Smooth muscle cell (in vitro differentiated cells): Measurements from ENCODE around the gene ADAM8. TPM values are rescaled to one million over a fixed set of nuclear protein-coding genes. Genes with fewer than 3 reads are reported as not detected.

Experiments used
- DNase-seq: peaks from one replicate; lab custom pipeline; 2025; ENCODE audit not compliant: unreplicated experiment; lab: John Stamatoyannopoulos, UW
- H2AFZ ChIP-seq: fragments of 200-600 bp; sonication (generic); 2 replicates; pipeline ENCODE4 v1.6.0; 2016; ENCODE audit warnings: antibody characterized with exemption, low read depth, mild to moderate bottlenecking
- H3F3A ChIP-seq: fragments of 200-600 bp; sonication (generic); 2 replicates; pipeline ENCODE4 v1.6.0; 2017; ENCODE audit warnings: antibody characterized with exemption, low read depth
- H3K27ac ChIP-seq: fragments of 200-600 bp; sonication (generic); 2 replicates; pipeline ENCODE4 v1.5.1; 2016; ENCODE audit warnings: low read depth, mild to moderate bottlenecking
- H3K27me3 ChIP-seq: fragments of 200-600 bp; sonication (generic); 2 replicates; pipeline ENCODE4 v1.6.1; 2016; ENCODE audit warnings: low read depth, mild to moderate bottlenecking
- H3K36me3 ChIP-seq: fragments of 200-600 bp; sonication (generic); 2 replicates; pipeline ENCODE4 v1.5.1; 2016; ENCODE audit warnings: low read depth
- H3K4me1 ChIP-seq: fragments of 200-600 bp; sonication (generic); 2 replicates; pipeline ENCODE4 v1.5.1; 2016; ENCODE audit warnings: low read depth
- H3K4me2 ChIP-seq: fragments of 200-600 bp; sonication (generic); 2 replicates; pipeline ENCODE4 v1.6.0; 2016; ENCODE audit warnings: mild to moderate bottlenecking
- H3K4me3 ChIP-seq: fragments of 200-600 bp; sonication (generic); 2 replicates; pipeline ENCODE4 v1.5.1; 2016; ENCODE audit warnings: mild to moderate bottlenecking
- H3K79me2 ChIP-seq: fragments of 200-600 bp; sonication (generic); 2 replicates; pipeline ENCODE4 v1.6.0; 2016; ENCODE audit warnings: low read depth, mild to moderate bottlenecking
- H3K9ac ChIP-seq: fragments of 200-600 bp; sonication (generic); 2 replicates; pipeline ENCODE4 v1.6.0; 2016; ENCODE audit warnings: low read depth
- H3K9me3 ChIP-seq: fragments of 200-600 bp; sonication (generic); replicated peaks from 2 replicates; pipeline ENCODE4 v1.5.1; 2016; ENCODE audit warnings: low read depth
- H4K20me1 ChIP-seq: fragments of 200-600 bp; sonication (generic); 2 replicates; pipeline ENCODE4 v1.6.0; 2016; ENCODE audit warnings: low read depth
- CTCF ChIP-seq: fragments of 200-600 bp; sonication (generic); IDR thresholded peaks from 2 replicates; pipeline ENCODE4 v1.5.1; 2017; ENCODE audit warnings: borderline replicate concordance, mild to moderate bottlenecking, antibody characterized with exemption; ENCODE audit not compliant: insufficient read depth, poor library complexity, severe bottlenecking
- WGBS: methylation state at CpG from one replicate; pipeline ENCODE4 v1.1.7; 2016; ENCODE audit warnings: low lambda C conversion rate; 5-methylcytosine and 5-hydroxymethylcytosine counted together
- polyA plus RNA-seq: library from polyadenylated mRNA; unstranded; fragments of >200 nt; fragmentation: Nextera tagmentation; extraction: Ambion mirVana; gene quantifications from 2 replicates; pipeline ENCODE4 v1.2.1, GENCODE V29; 2016
- total RNA-seq: library from RNA; depleted of rRNA; stranded (reverse); fragments of >200 nt; gene quantifications from 2 replicates; pipeline ENCODE4 v1.2.3, GENCODE V29; 2014

Gene ADAM8
- total and polyA plus RNA-seq, 2 experiments from 2014 or later, result 0.36 to 0.70 TPM

GRCh38 chr10:133318494-133319127 is 41.9 kb upstream of the ADAM8 start:
- Histone ChIP-seq H3F3A (no peaks in the 10 kb centered on the region), H3K79me2 (no peaks in the 10 kb centered on the region), H3K4me1 (no peaks in the 10 kb centered on the region), H3K4me3 (peak overlapping the region; percentile 39), H3K36me3 (no peaks in the 10 kb centered on the region), H2AFZ (peak overlapping the region; percentile 59), H3K9ac (no peak overlapping the region), H3K9me3 (no peaks in the 10 kb centered on the region), H4K20me1 (no peaks in the 10 kb centered on the region), H3K27me3 (no peaks in the 10 kb centered on the region), H3K4me2 (peak overlapping the region; percentile 82), H3K27ac (no peak overlapping the region)
- 3% methylated on average over 43 of the region's 51 CpGs for WGBS
- peak; percentile 83 for TF ChIP-seq CTCF
- peak; percentile 33 for DNase-seq

- no peak for DNase-seq
- no peak for TF ChIP-seq CTCF
- no peak overlapping the region for H3K9ac ChIP-seq
- H3K9me3 ChIP-seq, result no peaks in the 10 kb centered on the region
- H3K4me3 ChIP-seq, result no peak overlapping the region
- H3K36me3 ChIP-seq, result no peaks in the 10 kb centered on the region
- 84% methylated on average over 7 of the region's 7 CpGs for WGBS
- H3K4me1 ChIP-seq, result no peaks in the 10 kb centered on the region
- H3K4me2 ChIP-seq, result no peak overlapping the region
- H3K27me3 ChIP-seq, result no peaks in the 10 kb centered on the region
- H3F3A ChIP-seq, result no peaks in the 10 kb centered on the region
- no peak overlapping the region for H2AFZ ChIP-seq
- H3K27ac ChIP-seq, result no peak overlapping the region
- H3K79me2 ChIP-seq, result no peaks in the 10 kb centered on the region
- no peaks in the 10 kb centered on the region for H4K20me1 ChIP-seq
Observed at GRCh38 chr10:133316732-133317131, 40.1 kb upstream of the ADAM8 start.

- no peak overlapping the region for H3K4me3 ChIP-seq
- no peak overlapping the region for H3K27ac ChIP-seq
- H3K36me3 ChIP-seq, result no peaks in the 10 kb centered on the region
- H2AFZ ChIP-seq, result no peak overlapping the region
- no peaks in the 10 kb centered on the region for H3F3A ChIP-seq
- 95% methylated on average over 9 of the region's 9 CpGs for WGBS
- H3K27me3 ChIP-seq, result no peaks in the 10 kb centered on the region
- H4K20me1 ChIP-seq, result no peaks in the 10 kb centered on the region
- H3K9ac ChIP-seq, result no peak overlapping the region
- H3K4me1 ChIP-seq, result no peaks in the 10 kb centered on the region
- no peak for DNase-seq
- no peaks in the 10 kb centered on the region for H3K9me3 ChIP-seq
- TF ChIP-seq CTCF, result no peak
- H3K4me2 ChIP-seq, result no peak overlapping the region
- H3K79me2 ChIP-seq, result no peaks in the 10 kb centered on the region
Observed at GRCh38 chr10:133316266-133316665, 39.6 kb upstream of the ADAM8 start.

GRCh38 chr10:133315847-133316246 is 39.2 kb upstream of the ADAM8 start:
- Histone ChIP-seq H2AFZ (no peak overlapping the region), H3K9me3 (no peaks in the 10 kb centered on the region), H3K79me2 (no peaks in the 10 kb centered on the region), H4K20me1 (no peaks in the 10 kb centered on the region), H3K4me1 (no peaks in the 10 kb centered on the region), H3K27ac (no peak overlapping the region), H3K4me3 (no peak overlapping the region), H3K27me3 (no peaks in the 10 kb centered on the region), H3K4me2 (no peak overlapping the region), H3K9ac (no peak overlapping the region), H3F3A (no peaks in the 10 kb centered on the region), H3K36me3 (no peaks in the 10 kb centered on the region)
- 92% methylated on average over 5 of the region's 5 CpGs for WGBS
- no peak for TF ChIP-seq CTCF
- no peak for DNase-seq
